NCI-H460 (cell line): Measurements from ENCODE around the gene SMYD5. TPM values are rescaled to one million over a fixed set of nuclear protein-coding genes. Genes with fewer than 3 reads are reported as not detected.

Source experiments
- DNase-seq: peaks from one replicate; pipeline ENCODE4 v3.0.0-alpha.2; 2016; ENCODE audit warnings: low read depth; ENCODE audit errors: extremely low read depth
- total RNA-seq: library from RNA; depleted of rRNA; stranded (reverse); fragments of >200 nt; shearing (Covaris generic); gene quantifications from 2 replicates; pipeline ENCODE4 v1.2.3, GENCODE V29; 2014; rRNA removed

Gene SMYD5
- total RNA-seq, 1 experiment from 2014 or later: 48.9 TPM

DNA sequence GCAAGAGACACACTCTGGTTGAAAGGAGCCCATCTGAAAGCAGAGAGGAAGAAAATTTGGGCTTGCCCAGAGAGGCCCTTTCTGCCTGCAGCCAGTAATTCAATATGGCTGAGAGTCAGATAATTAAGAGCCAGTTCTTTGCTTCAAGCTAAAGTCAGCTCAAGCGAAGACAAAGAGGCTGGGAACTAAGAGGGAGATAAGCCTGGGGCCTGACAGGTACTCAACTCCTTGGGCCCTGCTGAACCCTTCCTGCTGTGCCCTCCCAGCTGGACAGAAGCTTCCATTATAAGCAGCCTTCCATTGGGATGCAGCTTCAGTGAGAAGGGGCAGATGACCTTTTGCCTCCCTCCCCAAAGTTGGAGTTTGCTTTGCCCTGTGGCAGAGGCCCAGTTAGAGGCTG, 58.2 kb downstream of the SMYD5 start:
- DNase-seq: no peak

Other genes with a start within 250 kb of the SMYD5 start
- 13.4 and 13.7 TPM in 2 replicates for gene SFXN5, start 142.5 kb upstream of the SMYD5 start, total RNA-seq
- 12.8 and 13.3 TPM in 2 replicates for gene RAB11FIP5, start 101.3 kb upstream of the SMYD5 start, total RNA-seq
- not detected in 2 replicates for gene NOTO, start 11.7 kb upstream of the SMYD5 start, total RNA-seq
- gene PRADC1, start 19.0 kb downstream of the SMYD5 start, total RNA-seq: 6.3 and 10.7 TPM in 2 replicates
- gene CCT7, start 20.1 kb downstream of the SMYD5 start, total RNA-seq: 538 and 560 TPM in 2 replicates
- 0.66 and 1.4 TPM in 2 replicates for gene FBXO41, start 70.2 kb downstream of the SMYD5 start, total RNA-seq
- not detected in 2 replicates for gene EGR4, start 79.3 kb downstream of the SMYD5 start, total RNA-seq
- gene ALMS1, start 171.6 kb downstream of the SMYD5 start, total RNA-seq: 21.2 and 21.8 TPM in 2 replicates